Measurements from ENCODE around the gene PITPNC1. TPM values are rescaled to one million over a fixed set of nuclear protein-coding genes. Genes with fewer than 3 reads are reported as not detected.

PITPNC1 gene
- total and polyA plus RNA-seq, 2 of the 13 experiments (the other 11 are each of a cell fraction or from before 2014, with no cell fraction given), result 4.1 to 5.7 TPM

DNA sequence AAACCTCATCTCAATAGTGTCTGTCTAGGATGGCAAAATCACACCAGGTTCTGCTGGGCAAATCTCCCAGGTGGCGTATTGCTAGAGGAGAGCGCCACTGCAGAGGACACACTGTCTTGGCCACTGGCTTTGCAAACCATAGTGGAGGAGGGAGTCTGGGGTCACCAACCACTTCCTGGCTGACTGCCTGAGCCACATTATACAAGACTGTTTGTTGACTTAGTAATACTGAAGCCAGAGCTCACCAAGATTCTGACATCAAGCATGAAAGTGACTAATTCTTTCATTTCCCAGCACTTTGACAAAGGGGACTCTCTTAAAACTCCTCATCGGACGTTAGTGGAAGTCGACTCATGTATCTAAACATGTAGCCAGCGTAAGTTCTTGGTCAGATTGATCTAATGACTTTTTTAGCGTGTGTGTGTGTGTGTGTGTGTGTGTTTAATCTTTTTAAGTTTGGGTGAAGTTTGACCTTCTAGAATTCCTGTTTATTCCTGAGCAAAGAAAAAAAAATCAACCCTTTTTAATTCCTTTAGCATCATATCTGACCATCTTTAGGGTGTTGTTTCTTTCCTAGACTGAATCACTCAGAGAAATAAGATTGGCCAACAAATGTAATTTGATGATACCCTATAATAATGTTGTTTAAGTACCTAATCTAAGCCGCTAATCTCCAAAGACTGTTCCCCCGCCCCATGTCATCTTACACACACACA is 13.7 kb downstream of the PITPNC1 start (continued):
- TF ChIP-seq ELF1 (CRISPR knock-in tag; IDR thresholded peaks at IDR 0.05) (peak; percentile 60), SSRP1 (CRISPR knock-in tag; IDR thresholded peaks at IDR 0.05) (0 out of 2 replicates have a peak, but pooled peaks have one; percentile 59), XRCC5 (optimal IDR thresholded peaks at IDR 0.05; ENCODE audit: low read length) (peak; percentile 42), KAT8 (CRISPR knock-in tag; IDR thresholded peaks at IDR 0.05) (0 out of 2 replicates have a peak, but pooled peaks have one; percentile 23), SOX6 (IDR thresholded peaks at IDR 0.05) (no peak), SOX6 (CRISPR knock-in tag; IDR thresholded peaks at IDR 0.05) (peak; percentile 27; the same call in 1 of the 2 replicates), ISL2 (CRISPR knock-in tag; IDR thresholded peaks at IDR 0.05) (0 out of 2 replicates have a peak, but pooled peaks have one; percentile 29), POGZ (CRISPR knock-in tag; IDR thresholded peaks at IDR 0.05) (no peak), NBN (conservative IDR thresholded peaks at IDR 0.05) (no peak), ZNF17 (CRISPR knock-in tag; IDR thresholded peaks at IDR 0.05) (no peak), BRD4 (CRISPR knock-in tag; IDR thresholded peaks at IDR 0.05) (no peak), SALL1 (CRISPR knock-in tag; IDR thresholded peaks at IDR 0.05) (peak; percentile 35; the same call in 1 of the 2 replicates), HHEX (CRISPR knock-in tag; IDR thresholded peaks at IDR 0.05) (0 out of 2 replicates have a peak, but pooled peaks have one; percentile 17), HIVEP1 (CRISPR knock-in tag; IDR thresholded peaks at IDR 0.05) (no peak), LCORL (IDR thresholded peaks at IDR 0.05) (peak; percentile 14; the same call in 1 of the 2 replicates), LCORL (CRISPR knock-in tag; IDR thresholded peaks at IDR 0.05) (no peak), GATAD2A (CRISPR knock-in tag; IDR thresholded peaks at IDR 0.05) (peak; percentile 46), ZNF451 (CRISPR knock-in tag; IDR thresholded peaks at IDR 0.05) (no peak), ELF4 (CRISPR knock-in tag; IDR thresholded peaks at IDR 0.05; ENCODE audit: borderline replicate concordance) (0 out of 2 replicates have a peak, but pooled peaks have one; percentile 42), DNMT3B (CRISPR knock-in tag; conservative IDR thresholded peaks at IDR 0.05) (0 out of 2 replicates have a peak, but pooled peaks have one; percentile 26)
- TF ChIP-seq, protein P1, sequence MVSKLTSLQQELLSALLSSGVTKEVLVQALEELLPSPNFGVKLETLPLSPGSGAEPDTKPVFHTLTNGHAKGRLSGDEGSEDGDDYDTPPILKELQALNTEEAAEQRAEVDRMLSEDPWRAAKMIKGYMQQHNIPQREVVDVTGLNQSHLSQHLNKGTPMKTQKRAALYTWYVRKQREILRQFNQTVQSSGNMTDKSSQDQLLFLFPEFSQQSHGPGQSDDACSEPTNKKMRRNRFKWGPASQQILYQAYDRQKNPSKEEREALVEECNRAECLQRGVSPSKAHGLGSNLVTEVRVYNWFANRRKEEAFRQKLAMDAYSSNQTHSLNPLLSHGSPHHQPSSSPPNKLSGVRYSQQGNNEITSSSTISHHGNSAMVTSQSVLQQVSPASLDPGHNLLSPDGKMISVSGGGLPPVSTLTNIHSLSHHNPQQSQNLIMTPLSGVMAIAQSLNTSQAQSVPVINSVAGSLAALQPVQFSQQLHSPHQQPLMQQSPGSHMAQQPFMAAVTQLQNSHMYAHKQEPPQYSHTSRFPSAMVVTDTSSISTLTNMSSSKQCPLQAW (CRISPR knock-in tag; IDR thresholded peaks at IDR 0.05), result peak; percentile 37; the same call in 1 of the 2 replicates
- TF ChIP-seq, protein P2, sequence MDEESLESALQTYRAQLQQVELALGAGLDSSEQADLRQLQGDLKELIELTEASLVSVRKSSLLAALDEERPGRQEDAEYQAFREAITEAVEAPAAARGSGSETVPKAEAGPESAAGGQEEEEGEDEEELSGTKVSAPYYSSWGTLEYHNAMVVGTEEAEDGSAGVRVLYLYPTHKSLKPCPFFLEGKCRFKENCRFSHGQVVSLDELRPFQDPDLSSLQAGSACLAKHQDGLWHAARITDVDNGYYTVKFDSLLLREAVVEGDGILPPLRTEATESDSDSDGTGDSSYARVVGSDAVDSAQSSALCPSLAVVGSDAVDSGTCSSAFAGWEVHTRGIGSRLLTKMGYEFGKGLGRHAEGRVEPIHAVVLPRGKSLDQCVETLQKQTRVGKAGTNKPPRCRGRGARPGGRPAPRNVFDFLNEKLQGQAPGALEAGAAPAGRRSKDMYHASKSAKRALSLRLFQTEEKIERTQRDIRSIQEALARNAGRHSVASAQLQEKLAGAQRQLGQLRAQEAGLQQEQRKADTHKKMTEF (CRISPR knock-in tag; IDR thresholded peaks at IDR 0.05), result 0 out of 2 replicates have a peak, but pooled peaks have one; percentile 27
- TF ChIP-seq, protein P3, sequence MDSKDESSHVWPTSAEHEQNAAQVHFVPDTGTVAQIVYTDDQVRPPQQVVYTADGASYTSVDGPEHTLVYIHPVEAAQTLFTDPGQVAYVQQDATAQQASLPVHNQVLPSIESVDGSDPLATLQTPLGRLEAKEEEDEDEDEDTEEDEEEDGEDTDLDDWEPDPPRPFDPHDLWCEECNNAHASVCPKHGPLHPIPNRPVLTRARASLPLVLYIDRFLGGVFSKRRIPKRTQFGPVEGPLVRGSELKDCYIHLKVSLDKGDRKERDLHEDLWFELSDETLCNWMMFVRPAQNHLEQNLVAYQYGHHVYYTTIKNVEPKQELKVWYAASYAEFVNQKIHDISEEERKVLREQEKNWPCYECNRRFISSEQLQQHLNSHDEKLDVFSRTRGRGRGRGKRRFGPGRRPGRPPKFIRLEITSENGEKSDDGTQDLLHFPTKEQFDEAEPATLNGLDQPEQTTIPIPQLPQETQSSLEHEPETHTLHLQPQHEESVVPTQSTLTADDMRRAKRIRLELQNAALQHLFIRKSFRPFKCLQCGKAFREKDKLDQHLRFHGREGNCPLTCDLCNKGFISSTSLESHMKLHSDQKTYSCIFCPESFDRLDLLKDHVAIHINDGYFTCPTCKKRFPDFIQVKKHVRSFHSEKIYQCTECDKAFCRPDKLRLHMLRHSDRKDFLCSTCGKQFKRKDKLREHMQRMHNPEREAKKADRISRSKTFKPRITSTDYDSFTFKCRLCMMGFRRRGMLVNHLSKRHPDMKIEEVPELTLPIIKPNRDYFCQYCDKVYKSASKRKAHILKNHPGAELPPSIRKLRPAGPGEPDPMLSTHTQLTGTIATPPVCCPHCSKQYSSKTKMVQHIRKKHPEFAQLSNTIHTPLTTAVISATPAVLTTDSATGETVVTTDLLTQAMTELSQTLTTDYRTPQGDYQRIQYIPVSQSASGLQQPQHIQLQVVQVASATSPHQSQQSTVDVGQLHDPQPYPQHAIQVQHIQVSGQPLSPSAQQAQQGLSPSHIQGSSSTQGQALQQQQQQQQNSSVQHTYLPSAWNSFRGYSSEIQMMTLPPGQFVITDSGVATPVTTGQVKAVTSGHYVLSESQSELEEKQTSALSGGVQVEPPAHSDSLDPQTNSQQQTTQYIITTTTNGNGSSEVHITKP (CRISPR knock-in tag; IDR thresholded peaks at IDR 0.05; ENCODE audit: low read depth), result 0 out of 2 replicates have a peak, but pooled peaks have one; percentile 14
- TF ChIP-seq, protein P4, sequence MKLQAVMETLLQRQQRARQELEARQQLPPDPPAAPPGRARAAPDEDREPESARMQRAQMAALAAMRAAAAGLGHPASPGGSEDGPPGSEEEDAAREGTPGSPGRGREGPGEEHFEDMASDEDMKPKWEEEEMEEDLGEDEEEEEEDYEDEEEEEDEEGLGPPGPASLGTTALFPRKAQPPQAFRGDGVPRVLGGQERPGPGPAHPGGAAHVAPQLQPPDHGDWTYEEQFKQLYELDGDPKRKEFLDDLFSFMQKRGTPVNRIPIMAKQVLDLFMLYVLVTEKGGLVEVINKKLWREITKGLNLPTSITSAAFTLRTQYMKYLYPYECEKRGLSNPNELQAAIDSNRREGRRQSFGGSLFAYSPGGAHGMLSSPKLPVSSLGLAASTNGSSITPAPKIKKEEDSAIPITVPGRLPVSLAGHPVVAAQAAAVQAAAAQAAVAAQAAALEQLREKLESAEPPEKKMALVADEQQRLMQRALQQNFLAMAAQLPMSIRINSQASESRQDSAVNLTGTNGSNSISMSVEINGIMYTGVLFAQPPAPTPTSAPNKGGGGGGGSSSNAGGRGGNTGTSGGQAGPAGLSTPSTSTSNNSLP (IDR thresholded peaks at IDR 0.05; ENCODE audit: low read depth, low read length), result peak; percentile 68; the same call in 1 of the 2 replicates
